ENCODE measurements around the gene ATXN7L1.

ATXN7L1 gene

GRCh38 chr7:105831824-105832535 is 44.4 kb downstream of the ATXN7L1 start:
- TF ChIP-seq GATA2 (IDR thresholded peaks at IDR 0.05; ENCODE audit: low read depth, low read length) (no peak), GATA3 (IDR thresholded peaks at IDR 0.05; ENCODE audit: low read depth, low read length) (no peak)

DNA sequence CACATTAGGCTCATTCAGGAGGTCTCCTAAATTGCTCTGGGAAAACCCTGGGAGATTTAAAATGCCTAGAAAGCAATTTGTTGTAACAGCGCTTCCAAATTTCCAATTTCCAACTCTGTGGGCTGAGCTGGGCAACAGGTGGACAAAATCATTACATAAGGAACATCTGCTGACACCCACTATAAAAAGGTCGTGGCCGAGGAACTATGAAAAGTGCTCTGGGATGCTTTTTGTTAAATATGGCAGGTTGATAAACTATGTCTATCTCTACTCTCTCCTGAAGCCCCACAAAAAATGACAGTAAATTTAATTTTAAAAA is 45.1 kb downstream of the ATXN7L1 start:
- TF ChIP-seq GATA3 (IDR thresholded peaks at IDR 0.05; ENCODE audit: low read depth, low read length) (no peak), GATA2 (IDR thresholded peaks at IDR 0.05; ENCODE audit: low read depth, low read length) (no peak)

DNA sequence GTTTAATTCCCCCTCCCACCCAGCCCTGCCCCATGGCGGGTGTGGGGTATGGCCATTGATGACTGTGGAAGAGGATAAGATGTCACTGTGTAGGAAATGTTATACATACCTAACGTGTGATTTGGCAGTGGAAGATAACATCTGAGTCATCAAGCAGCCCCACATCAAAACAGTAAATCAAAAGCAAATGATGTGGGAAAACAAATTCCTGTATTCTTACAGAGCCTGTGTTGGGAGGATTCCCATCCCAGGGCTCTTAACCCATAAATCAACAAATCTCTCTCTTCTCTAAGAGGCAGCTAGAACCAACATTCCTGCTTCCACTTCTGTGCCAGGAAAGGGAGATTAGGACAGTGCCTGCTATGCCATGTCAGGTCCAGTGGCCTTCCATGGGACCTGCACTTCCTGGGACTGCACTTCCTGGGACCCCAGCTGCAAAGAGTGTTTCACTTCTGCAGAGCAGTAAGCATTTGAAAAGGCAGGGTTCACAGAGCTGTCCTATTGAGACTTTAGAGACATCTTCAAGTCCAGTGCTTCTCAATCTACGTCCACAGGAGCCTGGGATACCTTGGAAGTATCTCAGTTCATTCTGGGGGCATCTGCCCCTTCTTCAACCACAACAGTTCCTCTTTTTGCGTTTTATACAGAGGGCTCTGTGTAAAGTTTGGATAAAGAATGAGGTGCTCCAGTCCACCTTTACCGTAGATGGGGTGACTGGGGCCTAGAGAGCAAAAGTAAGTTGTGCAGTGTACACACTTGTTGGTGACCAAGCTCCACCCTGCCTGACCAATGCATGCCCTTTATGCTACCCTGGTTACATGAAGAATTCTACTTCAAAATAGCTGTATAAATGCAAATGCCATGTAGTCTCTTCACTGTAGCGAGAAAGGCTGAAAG is 45.7 kb downstream of the ATXN7L1 start:
- no peak for TF ChIP-seq GATA3 (IDR thresholded peaks at IDR 0.05; ENCODE audit: low read depth, low read length)
- no peak for TF ChIP-seq GATA2 (IDR thresholded peaks at IDR 0.05; ENCODE audit: low read depth, low read length)

DNA sequence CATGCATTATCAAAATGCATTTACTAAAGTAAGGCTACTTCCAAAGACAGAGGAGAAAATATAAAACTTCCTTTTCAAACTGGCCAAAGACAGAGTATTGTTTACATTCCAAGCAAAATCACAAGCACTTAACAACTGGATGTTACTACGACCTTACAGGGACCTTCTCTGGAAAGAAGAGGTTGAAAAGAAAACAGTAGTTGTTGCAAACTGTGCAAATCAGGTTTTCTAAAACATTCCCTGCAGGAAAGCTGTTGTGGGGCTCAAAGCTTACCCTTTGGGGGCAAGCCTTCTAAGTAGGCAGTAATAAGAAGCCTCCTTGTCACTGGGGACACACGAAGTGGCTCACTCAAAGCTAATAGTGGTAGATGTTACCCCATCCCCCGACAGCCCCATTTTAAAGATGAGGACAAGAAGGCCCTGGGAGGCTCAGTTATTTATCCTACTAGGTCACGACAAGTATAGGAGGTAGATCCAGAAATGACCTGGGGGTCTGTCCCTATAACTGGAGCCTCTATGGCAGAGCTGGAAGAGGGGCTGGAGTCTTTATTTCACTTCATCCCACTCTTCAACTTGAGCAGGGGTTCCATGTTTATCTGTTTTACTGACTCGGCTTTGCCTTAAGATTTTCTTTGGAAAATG is 46.6 kb downstream of the ATXN7L1 start:
- TF ChIP-seq GATA3 (IDR thresholded peaks at IDR 0.05; ENCODE audit: low read depth, low read length) (no peak), GATA2 (IDR thresholded peaks at IDR 0.05; ENCODE audit: low read depth, low read length) (no peak)

DNA sequence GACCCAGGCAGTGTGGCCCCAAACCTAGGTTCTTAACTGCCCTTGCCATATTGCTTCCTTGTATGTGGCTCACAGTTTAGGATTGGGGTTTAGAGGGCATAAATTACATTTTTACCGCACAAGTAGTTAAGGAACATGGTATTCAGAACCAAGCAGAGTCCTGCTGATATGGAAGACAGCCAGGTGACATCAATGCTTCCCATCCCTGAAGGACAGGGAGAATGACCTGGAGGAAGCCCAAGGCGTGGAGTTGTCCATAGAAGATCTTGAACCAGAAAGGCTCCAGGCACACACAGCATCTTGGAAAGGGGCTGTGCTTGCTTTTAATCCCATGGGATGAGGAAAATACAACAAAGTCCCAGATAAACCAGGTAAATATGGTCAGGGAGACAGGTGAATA is 48.3 kb downstream of the ATXN7L1 start:
- TF ChIP-seq GATA3 (IDR thresholded peaks at IDR 0.05; ENCODE audit: low read depth, low read length): no peak
- no peak for TF ChIP-seq GATA2 (IDR thresholded peaks at IDR 0.05; ENCODE audit: low read depth, low read length)

- no peak for TF ChIP-seq GATA3 (IDR thresholded peaks at IDR 0.05; ENCODE audit: low read depth, low read length)
- TF ChIP-seq GATA2 (IDR thresholded peaks at IDR 0.05; ENCODE audit: low read depth, low read length): no peak
Measured at GRCh38 chr7:105827151-105827875, 49.1 kb downstream of the ATXN7L1 start.

DNA sequence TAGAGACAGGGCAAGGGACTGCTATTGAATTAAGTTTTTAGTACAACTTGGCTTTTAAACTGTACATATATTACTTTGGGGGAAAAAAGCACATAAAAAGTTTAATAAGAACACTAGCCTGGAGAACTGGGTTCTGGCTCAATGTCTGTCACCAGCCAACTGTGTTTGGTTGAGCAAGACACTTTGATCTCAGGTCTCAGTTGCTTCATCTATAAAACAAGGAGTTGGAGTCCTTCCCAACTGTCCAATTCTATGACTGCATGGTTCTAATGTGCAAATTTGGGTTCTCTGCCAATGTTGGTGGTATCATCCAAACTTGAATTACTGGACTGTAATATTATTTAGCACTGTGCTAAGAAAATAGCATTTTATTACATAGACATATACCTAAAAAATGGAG is 50.3 kb downstream of the ATXN7L1 start:
- TF ChIP-seq GATA2 (IDR thresholded peaks at IDR 0.05; ENCODE audit: low read depth, low read length) (no peak), GATA3 (IDR thresholded peaks at IDR 0.05; ENCODE audit: low read depth, low read length) (no peak)

DNA sequence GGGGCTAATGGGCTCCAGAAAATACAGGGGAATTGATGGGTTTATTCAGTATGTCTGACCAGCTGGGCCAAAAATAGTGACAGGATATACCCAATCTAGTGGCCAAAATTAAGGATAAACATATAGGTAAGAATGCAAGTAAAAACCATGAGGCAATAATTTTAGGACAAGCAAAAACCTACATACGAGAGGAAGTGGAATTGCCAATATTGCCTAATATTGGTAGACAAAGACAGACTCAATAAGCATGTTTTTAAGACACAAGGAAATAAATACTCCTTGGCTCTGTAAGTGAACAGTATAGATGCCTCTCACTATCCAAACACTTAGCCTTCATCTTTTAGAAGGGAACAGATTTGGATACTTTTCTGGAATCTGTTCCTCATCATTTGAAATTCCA is 51.0 kb downstream of the ATXN7L1 start:
- TF ChIP-seq GATA2 (IDR thresholded peaks at IDR 0.05; ENCODE audit: low read depth, low read length) (no peak), GATA3 (IDR thresholded peaks at IDR 0.05; ENCODE audit: low read depth, low read length) (no peak)

- TF ChIP-seq GATA3 (IDR thresholded peaks at IDR 0.05; ENCODE audit: low read depth, low read length) (no peak), GATA2 (IDR thresholded peaks at IDR 0.05; ENCODE audit: low read depth, low read length) (no peak)
Measured at GRCh38 chr7:105822806-105823205, 53.6 kb downstream of the ATXN7L1 start.

DNA sequence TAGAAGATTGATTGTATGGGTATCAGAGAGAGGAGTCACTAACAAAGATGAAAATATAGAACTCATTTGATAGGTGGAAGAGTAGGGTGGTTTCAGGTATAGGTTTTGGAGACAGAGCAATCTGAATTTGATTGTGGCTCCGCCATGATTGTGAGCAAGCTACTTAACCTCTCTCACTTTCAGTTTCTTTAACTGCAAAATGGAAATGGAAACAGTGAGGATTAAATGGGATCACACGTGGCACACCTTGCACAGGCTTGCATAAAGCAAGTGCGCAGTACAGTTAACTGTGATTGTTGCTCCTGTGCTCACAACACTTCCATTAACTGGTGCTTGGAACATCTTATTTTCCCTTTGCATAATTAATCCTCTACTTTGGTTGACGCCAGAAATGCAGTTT is 54.9 kb downstream of the ATXN7L1 start:
- no peak for TF ChIP-seq GATA3 (IDR thresholded peaks at IDR 0.05; ENCODE audit: low read depth, low read length)
- TF ChIP-seq GATA2 (IDR thresholded peaks at IDR 0.05; ENCODE audit: low read depth, low read length): no peak

DNA sequence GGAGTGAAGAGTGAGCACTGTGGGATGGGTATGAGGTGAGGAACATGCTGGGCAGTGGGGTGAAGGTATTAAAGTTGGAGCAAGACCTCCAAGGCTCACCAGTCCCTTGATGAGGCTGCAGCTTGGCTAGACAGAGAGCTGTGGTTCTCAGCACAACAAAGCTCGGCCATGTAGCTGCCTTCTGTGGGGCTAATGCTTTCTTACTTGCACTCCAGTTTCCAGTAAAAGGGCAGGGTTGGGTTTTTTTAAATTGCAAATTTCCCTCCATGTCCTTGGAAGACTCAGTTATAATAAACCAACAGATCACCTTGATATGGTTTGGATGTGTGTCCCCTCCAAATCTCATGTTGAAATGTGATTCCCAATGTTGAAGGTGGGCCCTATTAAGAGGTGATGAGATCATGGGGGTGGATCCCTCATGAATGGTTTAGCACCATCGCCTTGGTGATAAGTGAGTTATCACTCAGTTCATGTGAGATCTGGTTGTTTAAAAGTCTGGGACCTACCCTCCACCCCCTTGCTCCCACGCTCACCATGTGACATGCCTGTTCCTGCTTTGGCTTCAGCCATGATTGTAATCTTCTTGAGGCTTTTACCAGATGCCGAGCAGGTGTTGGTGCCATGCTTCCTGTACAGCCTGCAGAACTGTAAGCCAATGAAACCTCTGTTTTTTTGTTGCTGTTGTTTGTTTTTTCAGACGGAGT is 55.9 kb downstream of the ATXN7L1 start:
- TF ChIP-seq GATA3 (IDR thresholded peaks at IDR 0.05; ENCODE audit: low read depth, low read length): no peak
- no peak; the same call in 1 of the 2 replicates for TF ChIP-seq GATA2 (IDR thresholded peaks at IDR 0.05; ENCODE audit: low read depth, low read length)

DNA sequence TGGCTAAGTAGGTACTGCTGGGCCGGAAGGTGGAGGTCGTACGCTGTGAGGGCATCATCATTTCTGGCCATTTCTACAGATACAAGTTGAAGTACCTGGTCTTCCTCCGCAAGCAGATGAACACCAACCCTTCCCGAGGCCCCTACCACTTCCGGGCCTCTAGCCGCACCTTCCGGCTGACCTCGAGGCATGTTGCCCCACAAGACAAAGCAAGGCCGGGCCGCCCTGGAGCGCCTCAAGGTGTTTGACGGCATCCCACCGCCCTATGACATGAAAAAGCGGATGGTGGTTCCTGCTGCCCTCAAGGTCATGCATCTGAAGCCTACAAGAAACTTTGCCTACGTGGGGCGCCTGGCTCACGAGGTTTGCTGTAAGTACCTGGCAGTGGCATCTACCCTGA is 56.8 kb downstream of the ATXN7L1 start:
- TF ChIP-seq GATA3 (IDR thresholded peaks at IDR 0.05; ENCODE audit: low read depth, low read length): no peak
- no peak for TF ChIP-seq GATA2 (IDR thresholded peaks at IDR 0.05; ENCODE audit: low read depth, low read length)

- TF ChIP-seq GATA3 (IDR thresholded peaks at IDR 0.05; ENCODE audit: low read depth, low read length) (no peak), GATA2 (IDR thresholded peaks at IDR 0.05; ENCODE audit: low read depth, low read length) (no peak)
Measured at GRCh38 chr7:105816954-105817615, 59.3 kb downstream of the ATXN7L1 start.

All from SH-SY5Y (cell line).